Pancreas (tissue), 10 donors: Measurements from ENCODE around the gene RGS7BP. TPM values are rescaled to one million over a fixed set of nuclear protein-coding genes. Genes with fewer than 3 reads are reported as not detected.

Experiments used
- ATAC-seq, 4 donors: fragments of 200-7000 bp; cut with Tn5 transposase; one replicate each; pipeline versions ENCODE4 v1.8.0 to v1.9.1; 2020; ENCODE audit warnings: mild to moderate bottlenecking in 4 of 4, moderate library complexity in 4 of 4
- DNase-seq, 6 donors: peaks; one replicate each; pipeline ENCODE4 v3.0.0-alpha.2; 2020
- FAIRE-seq: peaks from 2 replicates; lab custom pipeline; 2012; peaks lifted over from hg19 to GRCh38; lab: Jason Lieb, UNC
- H3K27ac ChIP-seq, 4 donors: fragments of 200-600 bp; sonication (generic); 1 replicate in 3 of 4; 2 replicates in 1 of 4; pipeline versions ENCODE4 v1.5.0 to v1.8.0; 2020
- H3K27me3 ChIP-seq, 4 donors: fragments of 200-600 bp; one replicate each; pipeline ENCODE4 v1.8.0; 2021
- H3K36me3 ChIP-seq, 3 donors: fragments of 200-600 bp; sonication (generic) in 1 of 3; one replicate each; pipeline versions ENCODE4 v1.5.0 to v1.8.0; 2020 to 2021
- H3K4me1 ChIP-seq, 3 donors: fragments of 200-600 bp; one replicate each; pipeline ENCODE4 v1.8.0; 2021
- H3K4me3 ChIP-seq, 4 donors: fragments of 200-600 bp; sonication (generic) in 2 of 4; one replicate each; pipeline versions ENCODE4 v1.5.0 to v1.8.0; 2020 to 2021
- H3K9me3 ChIP-seq, 4 donors: fragments of 200-600 bp; one replicate each; pipeline ENCODE4 v1.8.0; 2021
- CTCF ChIP-seq, 4 donors: fragments of 200-600 bp; sonication (generic) in 3 of 4; IDR thresholded peaks; one replicate each; pipeline versions ENCODE4 v1.5.0 to v1.8.0; 2021; ENCODE audit warnings: antibody characterized with exemption in 4 of 4
- WGBS, 2 donors: extraction: QIAGEN DNeasy Blood & Tissue Kit; methylation state at CpG; one replicate each; pipeline ENCODE4 v1.1.7; 2013; 5-methylcytosine and 5-hydroxymethylcytosine counted together
- intact Hi-C, 3 donors: fragments of 100-400 bp; cut with DNase I; formaldehyde crosslinking; loops; one replicate each; pipeline versions ENCODE4 v1.11.1 to v1.14.2; 2022
- polyA plus RNA-seq, 2 donors: library from polyadenylated mRNA; stranded (reverse); fragments of 200-250 nt; gene quantifications; one replicate each; pipeline ENCODE4 v1.2.3, GENCODE V29; 2013
- total RNA-seq, 6 donors: library from RNA; stranded (reverse); fragmentation: NEBNext Ultra II Directional in 4 of 6; extraction: Animal tissue kit (Norgen Biotek cat#: 25700) in 4 of 6; gene quantifications; one replicate each; pipeline versions ENCODE4 v1.2.1 to v1.2.4, GENCODE V29; 2021 to 2023
- donor health status: healthy with polysubstance abuse.
- donor health status: DM: no; HTN: no; CAD: no; lungs with moderate emphysema.
- donor health status: DM: no; HTN: no; CAD: no.
- donor health status: control.
- donor health status: control.
- donor health status: Bipolar disorder and iron deficiency.
- donor health status: DM: yes; HTN: yes; CAD: no.
- donor health status: DM: no; HTN: no; CAD: no.
- donor health status: DM: no; HTN: no; CAD: no.
- donor health status: DM: yes; HTN: yes; CAD: no.

Gene RGS7BP
- total and polyA plus RNA-seq, 8 donors, result 0.04 to 0.58 (median 0.15) TPM

GRCh38 chr5:64518793-64519192, 13.0 kb downstream of the RGS7BP start:
- DNase-seq, result no peak
- no peaks in the 10 kb centered on the region for H3K36me3 ChIP-seq
- no peak for FAIRE-seq
- no peaks in the 10 kb centered on the region for H3K27me3 ChIP-seq
- H3K9me3 ChIP-seq, result no peaks in the 10 kb centered on the region
- intact Hi-C loops, result no loop called here
- ATAC-seq, result no peak
- WGBS, 2 donors, result 76 to 93% methylated on average over 2 of the region's 2 CpGs
- TF ChIP-seq CTCF (IDR thresholded peaks at IDR 0.05), result no peak
- H3K27ac ChIP-seq, result no peak overlapping the region
- no peak overlapping the region for H3K4me3 ChIP-seq
- no peaks in the 10 kb centered on the region for H3K4me1 ChIP-seq

- Histone ChIP-seq H3K9me3 (no peaks in the 10 kb centered on the region), H3K4me1 (no peaks in the 10 kb centered on the region), H3K36me3 (no peaks in the 10 kb centered on the region), H3K4me3 (no peak overlapping the region), H3K27me3 (no peaks in the 10 kb centered on the region), H3K27ac (no peak overlapping the region)
- intact Hi-C loops, result no loop called here
- FAIRE-seq (no peak), ATAC-seq (no peak), DNase-seq (no peak)
- no peak for TF ChIP-seq CTCF (IDR thresholded peaks at IDR 0.05)
- 56 to 66% methylated on average over 4 of the region's 4 CpGs for WGBS, 2 donors
These were observed 13.4 kb downstream of the RGS7BP start for GRCh38 chr5:64519263-64519662.

- TF ChIP-seq CTCF (IDR thresholded peaks at IDR 0.05), result no peak
- no peak for DNase-seq
- ATAC-seq, result no peak
- FAIRE-seq, result no peak
- Histone ChIP-seq H3K27ac (no peak overlapping the region), H3K4me1 (peaks cover 0 to 10% (median 0%) of the 10 kb centered on the region in 3 donors), H3K27me3 (no peaks in the 10 kb centered on the region), H3K4me3 (no peak overlapping the region), H3K36me3 (no peaks in the 10 kb centered on the region), H3K9me3 (no peaks in the 10 kb centered on the region)
- WGBS, 2 donors, result 71 to 75% methylated on average over 3 of the region's 3 CpGs
- intact Hi-C loops, result no loop called here
These were observed 21.1 kb downstream of the RGS7BP start for GRCh38 chr5:64526734-64527439.

- no peak for TF ChIP-seq CTCF (IDR thresholded peaks at IDR 0.05)
- WGBS, 2 donors, result 16 to 23% methylated on average over 3 of the region's 3 CpGs
- no peak for DNase-seq
- intact Hi-C loops, result no loop called here
- Histone ChIP-seq H3K36me3 (no peaks in the 10 kb centered on the region), H3K27ac (no peak overlapping the region), H3K27me3 (no peaks in the 10 kb centered on the region), H3K9me3 (no peaks in the 10 kb centered on the region), H3K4me3 (no peak overlapping the region), H3K4me1 (peaks cover 0 to 13% (median 0%) of the 10 kb centered on the region in 3 donors)
- FAIRE-seq, result no peak
- no peak for ATAC-seq
These were observed 24.3 kb downstream of the RGS7BP start for GRCh38 chr5:64530076-64530475.

- Histone ChIP-seq H3K4me3 (no peak overlapping the region), H3K27ac (peak overlapping the region in 1 of 4 donors; percentile 12), H3K9me3 (no peaks in the 10 kb centered on the region), H3K4me1 (peaks cover 0 to 13% (median 0%) of the 10 kb centered on the region in 3 donors), H3K27me3 (no peaks in the 10 kb centered on the region), H3K36me3 (no peaks in the 10 kb centered on the region)
- 18 to 20% methylated on average over 2 of the region's 2 CpGs for WGBS, 2 donors
- ATAC-seq (peak in 1 of 4 donors; percentile 38), DNase-seq (no peak), FAIRE-seq (no peak)
- intact Hi-C loops, result no loop called here
- no peak for TF ChIP-seq CTCF (IDR thresholded peaks at IDR 0.05)
These were observed 26.4 kb downstream of the RGS7BP start for GRCh38 chr5:64532212-64532611.
